GM23338 (cell line): ENCODE measurements around the gene SEPTIN8. TPM values are rescaled to one million over a fixed set of nuclear protein-coding genes. Genes with fewer than 3 reads are reported as not detected.

ENCODE experiments used
- ATAC-seq: fragments of 200-7000 bp; cut with Tn5 transposase; 3 replicates; pipeline ENCODE4 v1.9.1; 2020
- DNase-seq: peaks from one replicate; pipeline ENCODE4 v3.0.0-alpha.2; 2015; ENCODE audit warnings: low spot score
- H2AFZ ChIP-seq: fragments of 200-600 bp; sonication (generic); 2 replicates; pipeline ENCODE4 v1.8.0; 2016; ENCODE audit warnings: antibody characterized with exemption, mild to moderate bottlenecking, moderate library complexity
- H3F3A ChIP-seq: fragments of 200-600 bp; sonication (generic); replicated peaks from 2 replicates; pipeline ENCODE4 v1.8.0; 2017; ENCODE audit warnings: antibody characterized with exemption, mixed run types, low read depth
- H3K27ac ChIP-seq: fragments of 200-600 bp; sonication (generic); 2 replicates; pipeline ENCODE4 v1.6.1; 2016; ENCODE audit warnings: low read depth
- H3K27me3 ChIP-seq: fragments of 200-600 bp; sonication (generic); 2 replicates; pipeline ENCODE4 v1.8.0; 2016; ENCODE audit warnings: mild to moderate bottlenecking, mixed run types, moderate library complexity; ENCODE audit not compliant: insufficient read depth
- H3K36me3 ChIP-seq: fragments of 200-600 bp; sonication (generic); 2 replicates; pipeline ENCODE4 v1.8.0; 2016; ENCODE audit warnings: mild to moderate bottlenecking; ENCODE audit not compliant: insufficient read depth
- H3K4me1 ChIP-seq: fragments of 200-600 bp; sonication (generic); 2 replicates; pipeline ENCODE4 v1.8.0; 2016; ENCODE audit warnings: mild to moderate bottlenecking, moderate library complexity; ENCODE audit not compliant: insufficient read depth
- H3K4me2 ChIP-seq: fragments of 200-600 bp; sonication (generic); 2 replicates; pipeline ENCODE4 v1.7.1; 2017; ENCODE audit warnings: mixed run types
- H3K4me3 ChIP-seq: fragments of 200-600 bp; sonication (generic); 2 replicates; pipeline ENCODE4 v1.6.1; 2016; ENCODE audit warnings: mixed run types
- H3K79me2 ChIP-seq: fragments of 200-600 bp; sonication (generic); replicated peaks from 2 replicates; pipeline ENCODE4 v1.8.0; 2017; ENCODE audit warnings: mild to moderate bottlenecking; ENCODE audit not compliant: insufficient read depth
- H3K9me2 ChIP-seq: fragments of 200-600 bp; sonication (generic); 2 replicates; pipeline ENCODE4 v1.8.0; 2017; ENCODE audit not compliant: insufficient read depth
- H4K20me1 ChIP-seq: fragments of 200-600 bp; sonication (generic); replicated peaks from 2 replicates; pipeline ENCODE4 v1.8.0; 2017; ENCODE audit warnings: mild to moderate bottlenecking; ENCODE audit not compliant: insufficient read depth
- H3K27ac Mint-ChIP-seq: 2 replicates; pipeline ENCODE4 v1.8.0; 2020; ENCODE audit warnings: inconsistent platforms, mild to moderate bottlenecking, moderate library complexity, mixed read lengths
- H3K27me3 Mint-ChIP-seq: 3 replicates; pipeline ENCODE4 v1.8.0; 2022; ENCODE audit warnings: low read depth, mild to moderate bottlenecking, moderate library complexity, mixed read lengths, inconsistent platforms; ENCODE audit not compliant: insufficient read depth, poor library complexity
- H3K36me3 Mint-ChIP-seq: 3 replicates; pipeline ENCODE4 v1.8.0; 2021; ENCODE audit warnings: low read depth, mild to moderate bottlenecking, inconsistent platforms, moderate library complexity, mixed read lengths
- H3K4me1 Mint-ChIP-seq: 3 replicates; pipeline ENCODE4 v1.8.0; 2020; ENCODE audit warnings: mild to moderate bottlenecking, inconsistent platforms, mixed read lengths
- H3K4me3 Mint-ChIP-seq: 3 replicates; pipeline ENCODE4 v1.8.0; 2021; ENCODE audit warnings: moderate library complexity, mild to moderate bottlenecking, inconsistent platforms, mixed read lengths
- H3K9me3 Mint-ChIP-seq: 3 replicates; pipeline ENCODE4 v1.8.0; 2020; ENCODE audit warnings: moderate library complexity, mild to moderate bottlenecking, inconsistent platforms, mixed read lengths
- EZH2 ChIP-seq: fragments of 200-600 bp; sonication (generic); IDR thresholded peaks from one replicate; pipeline ENCODE4 v1.8.0; 2017; ENCODE audit warnings: antibody characterized with exemption, mild to moderate bottlenecking, low read depth; ENCODE audit not compliant: unreplicated experiment
- NANOG ChIP-seq: IDR thresholded peaks from 2 replicates; pipeline ENCODE4 v1.6.1; 2016; ENCODE audit warnings: antibody characterized with exemption, borderline replicate concordance
- ZNF114 ChIP-seq: fragments of 250-450 bp; sonication (Bioruptor Pico); IDR thresholded peaks from 2 replicates; pipeline ENCODE4 v1.5.0; 2020; ENCODE audit warnings: mild to moderate bottlenecking, moderate library complexity
- polyA plus RNA-seq: library from polyadenylated mRNA; unstranded; fragments of >200 nt; fragmentation: Nextera tagmentation; extraction: Ambion mirVana; gene quantifications from 2 replicates; pipeline ENCODE4 v1.2.1, GENCODE V29; 2016
- total RNA-seq: library from RNA; depleted of rRNA; stranded (reverse); fragments of >200 nt; shearing (Covaris generic); gene quantifications from 2 replicates; pipeline ENCODE4 v1.2.3, GENCODE V29; 2014
- TF ChIP-seq, protein P1 (sequence below): IDR thresholded peaks from 2 replicates; pipeline ENCODE4 v1.6.1; 2016; ENCODE audit warnings: antibody characterized with exemption
- TF ChIP-seq, protein P2 (sequence below): fragments of 250-450 bp; sonication (Bioruptor Pico); IDR thresholded peaks from 2 replicates; pipeline ENCODE4 v1.5.0; 2020; ENCODE audit warnings: mild to moderate bottlenecking, moderate library complexity

The SEPTIN8 gene
- total and polyA plus RNA-seq, 2 experiments from 2014 or later = 8.8 to 45.0 TPM

DNA sequence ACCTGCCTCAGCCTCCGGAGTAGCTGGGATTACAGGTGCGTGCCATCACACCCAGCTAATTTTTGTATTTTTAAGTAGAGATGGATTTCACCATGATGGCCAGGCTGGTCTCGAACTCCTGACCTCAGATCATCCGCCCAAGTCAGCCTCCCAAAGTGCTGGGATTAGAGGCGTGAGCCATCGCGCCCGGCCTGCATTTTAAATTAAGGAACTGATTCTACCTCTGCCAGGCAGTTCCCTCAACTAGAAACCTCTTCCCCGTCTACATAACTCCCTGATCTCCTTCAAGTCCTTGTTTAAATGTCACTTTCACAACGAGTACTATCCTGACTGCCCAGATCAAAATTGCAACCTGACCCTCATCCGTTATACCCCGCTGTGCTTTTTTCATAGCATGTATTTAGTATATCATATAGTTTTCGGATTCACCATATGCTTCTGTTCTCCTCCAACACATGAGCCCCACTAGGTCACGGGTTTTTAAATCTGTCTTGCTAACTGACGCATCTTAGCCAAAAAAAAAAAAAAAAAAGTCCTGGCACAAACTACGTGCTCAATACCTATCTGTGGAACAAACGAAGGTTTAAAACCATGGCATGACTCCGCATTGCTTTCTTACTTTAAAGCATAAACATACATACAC lies 35.2 kb upstream of the SEPTIN8 start:
- H3K79me2 ChIP-seq = no peaks in the 10 kb centered on the region
- Mint-ChIP-seq H3K27me3 (peaks cover 62% of the 10 kb centered on the region), H3K9me3 (peaks cover 3% of the 10 kb centered on the region; the same call in 1 of the 3 replicates), H3K27ac (no peak overlapping the region), H3K4me1 (peaks cover 14% of the 10 kb centered on the region), H3K4me3 (peak overlapping the region; percentile 70), H3K36me3 (peaks cover 3% of the 10 kb centered on the region; the same call in 1 of the 3 replicates)
- no peak for ATAC-seq
- peak overlapping the region; percentile 54 for H3K4me3 ChIP-seq
- H3K27me3 ChIP-seq = peaks cover 69% of the 10 kb centered on the region
- H3K4me2 ChIP-seq = peak overlapping the region; percentile 57; the same call in 1 of the 2 replicates
- TF ChIP-seq ZNF114 (CRISPR knock-in tag) (no peak), EZH2 (peak; percentile 35), NANOG (no peak)
- TF ChIP-seq, protein P1, sequence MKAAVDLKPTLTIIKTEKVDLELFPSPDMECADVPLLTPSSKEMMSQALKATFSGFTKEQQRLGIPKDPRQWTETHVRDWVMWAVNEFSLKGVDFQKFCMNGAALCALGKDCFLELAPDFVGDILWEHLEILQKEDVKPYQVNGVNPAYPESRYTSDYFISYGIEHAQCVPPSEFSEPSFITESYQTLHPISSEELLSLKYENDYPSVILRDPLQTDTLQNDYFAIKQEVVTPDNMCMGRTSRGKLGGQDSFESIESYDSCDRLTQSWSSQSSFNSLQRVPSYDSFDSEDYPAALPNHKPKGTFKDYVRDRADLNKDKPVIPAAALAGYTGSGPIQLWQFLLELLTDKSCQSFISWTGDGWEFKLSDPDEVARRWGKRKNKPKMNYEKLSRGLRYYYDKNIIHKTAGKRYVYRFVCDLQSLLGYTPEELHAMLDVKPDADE = no peak
- TF ChIP-seq, protein P2, sequence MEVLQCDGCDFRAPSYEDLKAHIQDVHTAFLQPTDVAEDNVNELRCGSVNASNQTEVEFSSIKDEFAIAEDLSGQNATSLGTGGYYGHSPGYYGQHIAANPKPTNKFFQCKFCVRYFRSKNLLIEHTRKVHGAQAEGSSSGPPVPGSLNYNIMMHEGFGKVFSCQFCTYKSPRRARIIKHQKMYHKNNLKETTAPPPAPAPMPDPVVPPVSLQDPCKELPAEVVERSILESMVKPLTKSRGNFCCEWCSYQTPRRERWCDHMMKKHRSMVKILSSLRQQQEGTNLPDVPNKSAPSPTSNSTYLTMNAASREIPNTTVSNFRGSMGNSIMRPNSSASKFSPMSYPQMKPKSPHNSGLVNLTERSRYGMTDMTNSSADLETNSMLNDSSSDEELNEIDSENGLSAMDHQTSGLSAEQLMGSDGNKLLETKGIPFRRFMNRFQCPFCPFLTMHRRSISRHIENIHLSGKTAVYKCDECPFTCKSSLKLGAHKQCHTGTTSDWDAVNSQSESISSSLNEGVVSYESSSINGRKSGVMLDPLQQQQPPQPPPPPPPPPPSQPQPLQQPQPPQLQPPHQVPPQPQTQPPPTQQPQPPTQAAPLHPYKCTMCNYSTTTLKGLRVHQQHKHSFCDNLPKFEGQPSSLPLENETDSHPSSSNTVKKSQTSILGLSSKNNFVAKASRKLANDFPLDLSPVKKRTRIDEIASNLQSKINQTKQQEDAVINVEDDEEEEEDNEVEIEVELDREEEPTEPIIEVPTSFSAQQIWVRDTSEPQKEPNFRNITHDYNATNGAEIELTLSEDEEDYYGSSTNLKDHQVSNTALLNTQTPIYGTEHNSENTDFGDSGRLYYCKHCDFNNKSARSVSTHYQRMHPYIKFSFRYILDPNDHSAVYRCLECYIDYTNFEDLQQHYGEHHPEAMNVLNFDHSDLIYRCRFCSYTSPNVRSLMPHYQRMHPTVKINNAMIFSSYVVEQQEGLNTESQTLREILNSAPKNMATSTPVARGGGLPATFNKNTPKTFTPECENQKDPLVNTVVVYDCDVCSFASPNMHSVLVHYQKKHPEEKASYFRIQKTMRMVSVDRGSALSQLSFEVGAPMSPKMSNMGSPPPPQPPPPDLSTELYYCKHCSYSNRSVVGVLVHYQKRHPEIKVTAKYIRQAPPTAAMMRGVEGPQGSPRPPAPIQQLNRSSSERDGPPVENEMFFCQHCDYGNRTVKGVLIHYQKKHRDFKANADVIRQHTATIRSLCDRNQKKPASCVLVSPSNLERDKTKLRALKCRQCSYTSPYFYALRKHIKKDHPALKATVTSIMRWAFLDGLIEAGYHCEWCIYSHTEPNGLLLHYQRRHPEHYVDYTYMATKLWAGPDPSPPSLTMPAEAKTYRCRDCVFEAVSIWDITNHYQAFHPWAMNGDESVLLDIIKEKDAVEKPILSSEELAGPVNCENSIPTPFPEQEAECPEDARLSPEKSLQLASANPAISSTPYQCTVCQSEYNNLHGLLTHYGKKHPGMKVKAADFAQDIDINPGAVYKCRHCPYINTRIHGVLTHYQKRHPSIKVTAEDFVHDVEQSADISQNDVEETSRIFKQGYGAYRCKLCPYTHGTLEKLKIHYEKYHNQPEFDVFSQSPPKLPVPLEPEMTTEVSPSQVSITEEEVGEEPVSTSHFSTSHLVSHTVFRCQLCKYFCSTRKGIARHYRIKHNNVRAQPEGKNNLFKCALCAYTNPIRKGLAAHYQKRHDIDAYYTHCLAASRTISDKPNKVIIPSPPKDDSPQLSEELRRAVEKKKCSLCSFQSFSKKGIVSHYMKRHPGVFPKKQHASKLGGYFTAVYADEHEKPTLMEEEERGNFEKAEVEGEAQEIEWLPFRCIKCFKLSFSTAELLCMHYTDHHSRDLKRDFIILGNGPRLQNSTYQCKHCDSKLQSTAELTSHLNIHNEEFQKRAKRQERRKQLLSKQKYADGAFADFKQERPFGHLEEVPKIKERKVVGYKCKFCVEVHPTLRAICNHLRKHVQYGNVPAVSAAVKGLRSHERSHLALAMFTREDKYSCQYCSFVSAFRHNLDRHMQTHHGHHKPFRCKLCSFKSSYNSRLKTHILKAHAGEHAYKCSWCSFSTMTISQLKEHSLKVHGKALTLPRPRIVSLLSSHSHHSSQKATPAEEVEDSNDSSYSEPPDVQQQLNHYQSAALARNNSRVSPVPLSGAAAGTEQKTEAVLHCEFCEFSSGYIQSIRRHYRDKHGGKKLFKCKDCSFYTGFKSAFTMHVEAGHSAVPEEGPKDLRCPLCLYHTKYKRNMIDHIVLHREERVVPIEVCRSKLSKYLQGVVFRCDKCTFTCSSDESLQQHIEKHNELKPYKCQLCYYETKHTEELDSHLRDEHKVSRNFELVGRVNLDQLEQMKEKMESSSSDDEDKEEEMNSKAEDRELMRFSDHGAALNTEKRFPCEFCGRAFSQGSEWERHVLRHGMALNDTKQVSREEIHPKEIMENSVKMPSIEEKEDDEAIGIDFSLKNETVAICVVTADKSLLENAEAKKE = no peak
- no peak overlapping the region for H3K27ac ChIP-seq
- H3K36me3 ChIP-seq = no peaks in the 10 kb centered on the region
- no peak for DNase-seq
- peaks cover 6% of the 10 kb centered on the region; the same call in 1 of the 2 replicates for H4K20me1 ChIP-seq
- H2AFZ ChIP-seq = no peak overlapping the region
- H3K4me1 ChIP-seq = peaks cover 7% of the 10 kb centered on the region; the same call in 1 of the 2 replicates
- H3F3A ChIP-seq = 0 out of 2 replicates have a peak, but pooled peaks cover 4% of the 10 kb centered on the region
- no peaks in the 10 kb centered on the region for H3K9me2 ChIP-seq
